Measurements from ENCODE around the gene KLHL1. TPM values are rescaled to one million over a fixed set of nuclear protein-coding genes. Genes with fewer than 3 reads are reported as not detected.

Gene KLHL1
- total and polyA plus RNA-seq, 2 of the 4 experiments (the other 2 are of a cell fraction): not detected

DNA sequence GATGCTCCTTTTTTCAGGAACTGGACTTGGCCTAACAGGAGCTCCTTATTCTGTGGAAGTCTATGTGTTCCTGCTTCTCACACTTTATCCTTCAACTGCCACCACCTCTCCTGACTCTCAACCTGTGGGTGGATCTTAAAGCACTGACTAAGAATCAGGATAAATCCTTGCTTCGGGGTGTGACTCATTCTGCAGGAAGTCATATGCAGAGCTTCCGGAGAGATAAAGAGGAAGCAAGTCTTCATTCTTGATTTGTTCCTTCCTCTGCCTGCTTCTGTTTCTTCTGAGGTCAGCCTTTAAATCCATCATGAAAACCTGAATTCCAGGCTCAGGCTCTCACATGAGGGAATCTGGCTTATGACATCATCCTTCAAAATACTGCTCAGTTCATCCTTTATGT is 137.7 kb downstream of the KLHL1 start:
- DNase-seq (no peak), ATAC-seq (ENCODE audit: low read depth) (no peak)
- no TSS peak for BruUV-seq (replicated peaks)
- Histone ChIP-seq H3K27me3 (ENCODE audit: control insufficient read depth, insufficient read depth, low read length) (no peaks in the 10 kb centered on the region), H3K4me1 (ENCODE audit: control insufficient read depth, insufficient read depth, low read length) (no peaks in the 10 kb centered on the region), H3K4ac (ENCODE audit: low read depth, low read length) (no peak overlapping the region), H2AK5ac (ENCODE audit: low read depth, low read length) (no peak overlapping the region), H3K9me1 (ENCODE audit: insufficient read depth, low read length) (no peaks in the 10 kb centered on the region), H2AK9ac (replicated peaks; ENCODE audit: low read depth, low read length, poor library complexity) (no peak overlapping the region), H4K91ac (ENCODE audit: insufficient read depth, low read depth, low read length) (no peak overlapping the region), H3K79me1 (ENCODE audit: low read depth in 1 of 2, low read length in 2 of 2) (no peaks in the 10 kb centered on the region), H2BK120ac (ENCODE audit: low read depth, low read length) (no peak overlapping the region), H3K9me3 (ENCODE audit: control insufficient read depth, insufficient read depth, low read length) (peaks cover 3% of the 10 kb centered on the region; the same call in 1 of the 2 replicates), H2BK5ac (ENCODE audit: low read depth, low read length, poor library complexity, severe bottlenecking) (no peak overlapping the region), H3K4me3 (ENCODE audit: insufficient read depth, low read depth, low read length) (no peak overlapping the region), H2AFZ (replicated peaks; ENCODE audit: low read length, poor library complexity) (no peak overlapping the region), H3K27ac (ENCODE audit: insufficient read depth, low read length) (no peak overlapping the region), H4K5ac (ENCODE audit: low read depth, low read length) (no peak overlapping the region), H3K4me2 (ENCODE audit: low read depth, low read length) (no peak overlapping the region), H3K23ac (ENCODE audit: low read depth, low read length) (no peak overlapping the region), H3K56ac (ENCODE audit: extremely low read depth, insufficient read depth, low read length) (no peak overlapping the region), H3K18ac (ENCODE audit: low read depth, low read length) (no peak overlapping the region), H3K14ac (replicated peaks; ENCODE audit: low read depth, low read length) (no peak overlapping the region), H3K36me3 (ENCODE audit: control insufficient read depth, insufficient read depth, low read length) (no peaks in the 10 kb centered on the region), H4K8ac (ENCODE audit: low read depth in 2 of 2, low read length in 2 of 2) (no peak overlapping the region), H2BK15ac (ENCODE audit: low read depth, low read length) (no peak overlapping the region), H2BK20ac (ENCODE audit: low read depth, low read length) (no peak overlapping the region), H3K9ac (ENCODE audit: low read depth, low read length) (no peak overlapping the region), H4K20me1 (ENCODE audit: insufficient read depth, low read length) (no peaks in the 10 kb centered on the region)
- ChIA-PET POLR2A (ENCODE audit: unreplicated experiment) (no interaction called here), CTCF (no interaction called here)
- dilution Hi-C loops (cut with HindIII; ENCODE audit: low sequenced_read_pairs, unreplicated experiment): no loop called here
- in situ Hi-C loops (cut with MboI; ENCODE audit: low sequenced_read_pairs): no loop called here
- WGBS, 2 experiments (ENCODE audit: extremely low coverage in 2 of 2, insufficient read length in 1 of 2): no CpG with 5 or more reads among the region's 2 CpGs
- intact Hi-C loops (cut with micrococcal nuclease): no loop called here
- no peak for TF ChIP-seq RAD21 (IDR thresholded peaks at IDR 0.05; ENCODE audit: low read length)
- TF ChIP-seq MAZ (IDR thresholded peaks at IDR 0.05; ENCODE audit: borderline replicate concordance, low read depth, low read length): no peak
- TF ChIP-seq RFX5 (IDR thresholded peaks at IDR 0.05; ENCODE audit: low read depth, low read length): no peak
- TF ChIP-seq RCOR1 (IDR thresholded peaks at IDR 0.05; ENCODE audit: insufficient replicate concordance, low read length): no peak
- TF ChIP-seq, protein P1, sequence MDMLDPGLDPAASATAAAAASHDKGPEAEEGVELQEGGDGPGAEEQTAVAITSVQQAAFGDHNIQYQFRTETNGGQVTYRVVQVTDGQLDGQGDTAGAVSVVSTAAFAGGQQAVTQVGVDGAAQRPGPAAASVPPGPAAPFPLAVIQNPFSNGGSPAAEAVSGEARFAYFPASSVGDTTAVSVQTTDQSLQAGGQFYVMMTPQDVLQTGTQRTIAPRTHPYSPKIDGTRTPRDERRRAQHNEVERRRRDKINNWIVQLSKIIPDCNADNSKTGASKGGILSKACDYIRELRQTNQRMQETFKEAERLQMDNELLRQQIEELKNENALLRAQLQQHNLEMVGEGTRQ (IDR thresholded peaks at IDR 0.05; ENCODE audit: low read depth, low read length): no peak
- TF ChIP-seq NFE2L2 (IDR thresholded peaks at IDR 0.05; ENCODE audit: low read depth, low read length): no peak
- no peak for TF ChIP-seq MAFK (IDR thresholded peaks at IDR 0.05; ENCODE audit: low read depth, low read length)
- TF ChIP-seq BHLHE40 (IDR thresholded peaks at IDR 0.05; ENCODE audit: low read depth, low read length): no peak
- TF ChIP-seq FOS (IDR thresholded peaks at IDR 0.05; ENCODE audit: low read depth, low read length): no peak
